Activated CD8-positive, alpha-beta T cell treated with anti-CD3 and anti-CD28 coated beads, Interleukin-2, amount 10 ng/mL, durations not matched to agents 7 days and 5 days (primary cell): ENCODE results near the gene GNL1. TPM values are rescaled to one million over a fixed set of nuclear protein-coding genes. Genes with fewer than 3 reads are reported as not detected.
A peak's percentile ranks its signal among the peaks of the same experiment; 100 is the strongest.
"Not testable (repeated sequence)": the region's sequence is repeated elsewhere in the genome, so short reads cannot be mapped to it uniquely, and the experiment has no call there.

Source experiments
- ATAC-seq: fragments of 150-1000 bp; cut with Tn5 transposase; one replicate; pipeline ENCODE4 v1.10.0; 2021; ENCODE audit warnings: moderate library complexity
- CTCF ChIA-PET: fragments of 350-600 bp; sonication (Branson Sonifier 250); formaldehyde crosslinking; loops from one replicate; lab custom pipeline; 2021; ENCODE audit warnings: antibody characterized with exemption; lab: Charles Lee
- POLR2A ChIA-PET: fragments of 350-600 bp; sonication (Branson Sonifier 250); formaldehyde crosslinking; loops from one replicate; lab custom pipeline; 2021; ENCODE audit warnings: antibody characterized with exemption; lab: Charles Lee
- DNase-seq: peaks from one replicate; pipeline ENCODE4 v3.0.0-alpha.2; 2020
- H3K27ac Mint-ChIP-seq: one replicate; pipeline ENCODE4 v1.8.0; 2021; ENCODE audit warnings: mild to moderate bottlenecking, mixed read lengths
- H3K27me3 Mint-ChIP-seq: one replicate; pipeline ENCODE4 v1.8.0; 2021; ENCODE audit warnings: low read depth, mixed read lengths
- H3K36me3 Mint-ChIP-seq: one replicate; pipeline ENCODE4 v1.8.0; 2021; ENCODE audit warnings: low read depth, mixed read lengths
- H3K4me1 Mint-ChIP-seq: one replicate; pipeline ENCODE4 v1.8.0; 2021; ENCODE audit warnings: low read depth, mixed read lengths
- H3K4me3 Mint-ChIP-seq: one replicate; pipeline ENCODE4 v1.8.0; 2021; ENCODE audit warnings: mild to moderate bottlenecking, mixed read lengths
- H3K9me3 Mint-ChIP-seq: one replicate; pipeline ENCODE4 v1.8.0; 2022; ENCODE audit warnings: mixed read lengths; ENCODE audit not compliant: insufficient read depth
- total RNA-seq, 2 experiments: library from RNA; stranded (reverse); gene quantifications; one replicate each; pipeline ENCODE4 v1.2.3, GENCODE V29; 2021

GNL1 gene, protein sequence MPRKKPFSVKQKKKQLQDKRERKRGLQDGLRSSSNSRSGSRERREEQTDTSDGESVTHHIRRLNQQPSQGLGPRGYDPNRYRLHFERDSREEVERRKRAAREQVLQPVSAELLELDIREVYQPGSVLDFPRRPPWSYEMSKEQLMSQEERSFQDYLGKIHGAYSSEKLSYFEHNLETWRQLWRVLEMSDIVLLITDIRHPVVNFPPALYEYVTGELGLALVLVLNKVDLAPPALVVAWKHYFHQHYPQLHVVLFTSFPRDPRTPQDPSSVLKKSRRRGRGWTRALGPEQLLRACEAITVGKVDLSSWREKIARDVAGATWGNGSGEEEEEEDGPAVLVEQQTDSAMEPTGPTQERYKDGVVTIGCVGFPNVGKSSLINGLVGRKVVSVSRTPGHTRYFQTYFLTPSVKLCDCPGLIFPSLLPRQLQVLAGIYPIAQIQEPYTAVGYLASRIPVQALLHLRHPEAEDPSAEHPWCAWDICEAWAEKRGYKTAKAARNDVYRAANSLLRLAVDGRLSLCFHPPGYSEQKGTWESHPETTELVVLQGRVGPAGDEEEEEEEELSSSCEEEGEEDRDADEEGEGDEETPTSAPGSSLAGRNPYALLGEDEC
- 10 to 100 TPM; 63.7 to 69.9 TPM for total RNA-seq

DNA sequence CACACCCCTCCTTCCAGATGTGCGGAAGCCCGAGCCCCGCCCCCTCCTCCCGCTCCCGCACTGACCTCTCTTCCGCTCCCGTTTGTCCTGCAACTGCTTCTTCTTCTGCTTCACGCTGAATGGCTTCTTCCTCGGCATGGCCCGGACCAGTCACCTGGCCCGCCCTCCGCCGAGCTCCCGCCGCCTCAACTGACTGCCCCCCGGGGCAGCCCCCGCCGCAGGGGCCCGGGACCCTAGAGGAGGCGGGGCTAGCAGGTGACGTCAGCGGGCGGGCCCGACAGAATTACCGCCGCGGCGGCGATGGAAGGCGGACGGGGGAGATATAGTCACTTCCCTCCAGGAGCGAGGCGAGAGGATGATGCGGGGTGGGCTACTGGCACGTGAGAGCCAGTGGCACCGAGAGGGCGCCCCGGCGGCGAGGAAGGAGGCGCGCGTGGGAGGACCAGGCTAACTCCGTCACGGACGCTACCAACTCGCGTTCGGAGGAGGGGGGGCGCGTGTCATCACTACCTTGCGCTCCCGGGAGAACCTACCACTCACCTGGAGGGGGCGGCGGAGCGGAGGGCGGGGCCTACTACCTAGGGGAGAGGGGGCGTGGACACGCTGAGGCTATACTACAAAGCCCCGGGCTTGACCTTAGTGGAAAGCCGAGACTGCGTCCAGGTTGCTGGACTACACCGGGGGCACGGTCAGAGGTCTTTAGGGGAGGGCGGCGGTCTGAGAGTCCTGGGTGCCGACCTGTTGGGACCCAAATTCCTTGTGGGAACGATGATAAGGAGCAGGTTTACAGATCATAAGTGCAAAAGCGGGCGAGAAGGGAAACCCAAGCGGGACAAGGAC is at the start of gene GNL1:
TSS of gene GNL1 (minus strand) at position 424 of the 840 bp plus-strand sequence. CDS start at position 138, 286 bp downstream.
- CTCF ChIA-PET: interaction anchor here (1.3 to 10.4 kb wide), 4 partner anchors 13 to 106 kb away, joined by 4 to 125 read pairs (median 40); no protein-coding TSS in a partner anchor
- Mint-ChIP-seq H3K27ac (peak within 1 kb of the TSS; percentile 96), H3K27me3 (no peaks in the 10 kb centered on the region), H3K4me3 (peak within 1 kb of the TSS; percentile 96), H3K9me3 (no peaks in the 10 kb centered on the region), H3K36me3 (peaks cover 49% of the 10 kb centered on the region), H3K4me1 (peaks cover 30% of the 10 kb centered on the region)
- ATAC-seq (peak; percentile 90), DNase-seq (peak; percentile 99)
- POLR2A ChIA-PET: interaction anchor here (0.7 to 4.1 kb wide), 14 partner anchors 10 to 179 kb away, joined by 3 to 46 read pairs (median 6); partner anchors contain the start of genes ABCF1 and MRPS18B

GRCh38 chr6:30603961-30604360 is 47.7 kb upstream of the GNL1 start:
- ChIA-PET POLR2A (interaction anchor here (0.6 to 1.7 kb wide), 3 partner anchors 9 to 303 kb away, joined by 3 read pairs; no protein-coding TSS in a partner anchor), CTCF (interaction anchor here (1.6 to 1.7 kb wide), 2 partner anchors 8 to 11 kb away, joined by 3 read pairs; no protein-coding TSS in a partner anchor)
- DNase-seq (no peak), ATAC-seq (no peak)
- Mint-ChIP-seq H3K27me3 (no peaks in the 10 kb centered on the region), H3K36me3 (peaks cover 80% of the 10 kb centered on the region), H3K27ac (no peak overlapping the region), H3K4me3 (no peak overlapping the region), H3K9me3 (no peaks in the 10 kb centered on the region), H3K4me1 (peaks cover 31% of the 10 kb centered on the region)

GRCh38 chr6:30601815-30602641 is 45.7 kb upstream of the GNL1 start:
- Mint-ChIP-seq H3K27ac (no peak overlapping the region), H3K4me3 (no peak overlapping the region), H3K36me3 (peaks cover 71% of the 10 kb centered on the region), H3K4me1 (peaks cover 27% of the 10 kb centered on the region), H3K9me3 (no peaks in the 10 kb centered on the region), H3K27me3 (no peaks in the 10 kb centered on the region)
- ATAC-seq (no peak), DNase-seq (no peak)
- ChIA-PET POLR2A (interaction anchor here (0.8 to 5.7 kb wide), 5 partner anchors 9 to 134 kb away, joined by 3 to 60 read pairs (median 4); no protein-coding TSS in a partner anchor), CTCF (interaction anchor here (6.6 to 7.8 kb wide), 2 partner anchors 58 to 118 kb away, joined by 107 to 119 read pairs; no protein-coding TSS in a partner anchor)

GRCh38 chr6:30601436-30601814 is 45.1 kb upstream of the GNL1 start:
- POLR2A ChIA-PET: interaction anchor here (0.8 to 5.7 kb wide), 3 partner anchors 9 to 135 kb away, joined by 4 to 60 read pairs (median 4); no protein-coding TSS in a partner anchor
- Mint-ChIP-seq H3K9me3 (no peaks in the 10 kb centered on the region), H3K4me1 (peaks cover 23% of the 10 kb centered on the region), H3K27me3 (no peaks in the 10 kb centered on the region), H3K36me3 (peaks cover 66% of the 10 kb centered on the region), H3K4me3 (no peak overlapping the region), H3K27ac (peak overlapping the region; percentile 67)
- ATAC-seq (no peak), DNase-seq (no peak)
- CTCF ChIA-PET: interaction anchor here (0.9 to 7.8 kb wide), 4 partner anchors 24 to 129 kb away, joined by 3 to 119 read pairs (median 56); no protein-coding TSS in a partner anchor

GRCh38 chr6:30600451-30600961 is 44.2 kb upstream of the GNL1 start:
- POLR2A ChIA-PET: interaction anchor here (0.6 to 5.7 kb wide), 6 partner anchors 10 to 1567 kb away, joined by 3 to 60 read pairs (median 4); partner anchors contain the start of gene ABCF1
- H3K9me3 Mint-ChIP-seq: no peaks in the 10 kb centered on the region

DNA sequence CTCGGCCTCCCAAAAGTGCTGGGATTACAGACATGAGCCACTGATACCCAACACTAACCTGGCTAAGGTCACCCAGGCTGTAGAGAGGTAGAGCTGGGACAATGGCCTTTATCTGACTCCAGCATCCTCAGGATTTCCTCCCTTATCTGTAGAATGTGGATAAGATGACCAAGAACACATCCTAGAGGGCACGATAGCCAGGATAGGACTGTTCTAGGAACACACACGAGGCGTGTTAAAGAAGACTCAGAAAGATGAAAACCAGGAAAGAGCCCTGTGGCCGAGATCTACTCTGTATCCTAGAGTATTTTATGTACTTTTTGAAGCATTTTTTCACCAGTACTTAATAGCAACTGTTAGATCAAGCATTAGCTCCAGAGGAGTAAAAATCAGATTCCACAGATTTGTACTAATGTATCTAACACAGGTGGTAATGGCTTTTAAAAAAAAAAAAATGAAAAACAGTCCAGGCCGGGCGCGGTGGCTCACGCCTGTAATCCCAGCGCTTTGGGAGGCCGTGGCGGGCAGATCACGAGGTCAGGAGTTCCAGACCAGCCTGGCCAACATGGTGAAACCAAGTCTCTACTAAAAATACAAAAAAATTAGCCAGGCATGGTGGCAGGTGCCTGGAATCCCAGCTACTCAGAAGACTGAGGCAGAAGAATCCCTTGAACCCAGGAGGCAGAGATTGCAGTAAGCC is 43.5 kb upstream of the GNL1 start:
- ChIA-PET POLR2A (interaction anchor here (0.6 to 5.7 kb wide), 7 partner anchors 12 to 128 kb away, joined by 3 to 60 read pairs (median 4); partner anchors contain the start of gene ABCF1), CTCF (interaction anchor here (1.1 to 7.8 kb wide), 5 partner anchors 16 to 146 kb away, joined by 3 to 119 read pairs (median 20); no protein-coding TSS in a partner anchor)
- peaks cover 56% of the 10 kb centered on the region for H3K36me3 Mint-ChIP-seq
- ATAC-seq (no peak), DNase-seq (no peak)
- H3K4me3 Mint-ChIP-seq: no peak overlapping the region
- H3K27me3 Mint-ChIP-seq: no peaks in the 10 kb centered on the region
- peaks cover 19% of the 10 kb centered on the region for H3K4me1 Mint-ChIP-seq
- no peak overlapping the region for H3K27ac Mint-ChIP-seq
- no peaks in the 10 kb centered on the region for H3K9me3 Mint-ChIP-seq

More at GRCh38 chr6:30600451-30600961, 44.2 kb upstream of the GNL1 start:
- Mint-ChIP-seq H3K4me1 (peaks cover 18% of the 10 kb centered on the region), H3K27ac (no peak overlapping the region), H3K36me3 (peaks cover 59% of the 10 kb centered on the region), H3K27me3 (no peaks in the 10 kb centered on the region), H3K4me3 (no peak overlapping the region)
- DNase-seq (no peak), ATAC-seq (no peak)
- CTCF ChIA-PET: interaction anchor here (0.9 to 7.8 kb wide), 5 partner anchors 23 to 130 kb away, joined by 3 to 119 read pairs (median 5); no protein-coding TSS in a partner anchor

DNA sequence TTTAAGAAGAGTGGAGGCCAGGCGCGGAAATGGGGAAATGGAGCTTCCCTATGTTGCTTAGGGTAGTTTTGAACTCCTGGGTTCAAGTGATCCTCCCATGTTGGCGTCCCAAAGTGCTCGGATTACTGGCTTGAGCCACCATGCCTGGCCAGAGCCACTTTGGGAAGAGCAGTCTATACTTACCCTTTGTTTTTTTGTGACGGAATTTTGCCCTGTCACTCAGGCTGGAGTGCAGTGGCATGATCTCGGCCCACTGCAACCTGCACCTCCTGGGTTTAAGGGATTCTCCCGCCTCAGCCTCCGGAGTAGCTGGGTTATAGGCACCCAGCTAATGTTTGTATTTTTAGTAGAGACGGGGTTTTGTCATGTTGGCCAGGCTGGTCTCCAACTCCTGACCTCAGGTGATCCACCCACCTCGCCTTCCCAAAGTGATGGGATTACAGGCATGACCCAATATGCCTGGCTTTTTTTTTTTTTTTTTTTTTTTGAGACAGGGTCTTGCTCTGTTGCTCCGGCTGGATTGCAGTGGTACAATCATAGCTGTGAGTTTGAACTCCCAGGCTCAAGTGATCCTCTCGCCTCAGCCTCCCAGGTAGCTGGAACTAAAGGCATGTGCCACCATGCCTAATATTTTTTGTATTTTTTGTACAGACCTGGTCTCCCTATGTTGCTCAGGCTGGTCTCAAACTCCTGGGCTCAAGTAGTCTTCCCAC is 42.8 kb upstream of the GNL1 start:
- no peaks in the 10 kb centered on the region for H3K27me3 Mint-ChIP-seq
- ATAC-seq (no peak), DNase-seq (no peak)
- H3K4me3 Mint-ChIP-seq: no peak overlapping the region
- no peaks in the 10 kb centered on the region for H3K9me3 Mint-ChIP-seq
- H3K36me3 Mint-ChIP-seq: peaks cover 54% of the 10 kb centered on the region
- POLR2A ChIA-PET: interaction anchor here (0.6 to 5.7 kb wide), 10 partner anchors 11 to 129 kb away, joined by 3 to 60 read pairs (median 4); partner anchors contain the start of genes ABCF1, MRPS18B and PPP1R10
- no peak overlapping the region for H3K27ac Mint-ChIP-seq
- peaks cover 18% of the 10 kb centered on the region for H3K4me1 Mint-ChIP-seq
- CTCF ChIA-PET: interaction anchor here (1.1 to 7.8 kb wide), 9 partner anchors 14 to 965 kb away, joined by 3 to 119 read pairs (median 20); partner anchors contain the start of gene ABCF1

DNA sequence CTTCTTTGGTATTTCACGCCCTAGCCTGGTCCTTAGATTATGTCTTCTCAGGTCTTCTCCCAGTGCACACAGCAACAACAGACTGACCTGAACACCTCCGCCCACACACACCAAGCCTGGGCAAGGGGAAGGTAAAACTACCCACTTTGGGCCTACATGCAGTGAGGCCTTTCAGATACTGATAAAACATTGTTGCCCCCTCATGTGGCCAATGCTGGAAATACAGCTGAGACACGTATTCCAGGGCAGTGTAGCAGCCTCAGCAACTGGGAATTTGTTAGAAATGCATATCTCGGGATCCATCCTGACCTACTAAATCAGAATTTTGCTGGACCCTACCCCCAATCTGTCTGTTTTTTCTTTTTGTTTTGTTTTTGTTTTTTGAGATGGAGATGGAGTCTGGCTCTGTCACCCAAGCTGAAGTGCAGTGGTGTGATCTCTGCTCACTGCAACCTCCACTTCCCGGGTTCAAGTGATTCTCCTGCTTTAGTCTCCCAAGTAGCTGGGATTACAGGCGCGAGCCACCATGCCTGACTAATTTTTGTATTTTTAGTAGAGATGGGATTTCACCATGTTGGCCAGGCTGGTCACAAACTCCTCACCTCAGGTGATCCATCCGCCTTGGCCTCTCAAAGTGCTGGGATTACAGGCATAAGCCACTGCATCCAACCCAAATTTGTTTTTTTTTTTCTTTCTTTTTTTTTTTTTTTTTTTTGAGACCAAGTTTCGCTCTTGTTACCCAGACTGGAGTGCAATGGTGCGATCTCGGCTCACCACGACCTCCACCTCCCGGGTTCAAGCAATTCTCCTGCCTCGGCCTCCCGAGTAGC is 41.2 kb upstream of the GNL1 start:
- H3K4me3 Mint-ChIP-seq, H3K9me3 Mint-ChIP-seq, H3K27me3 Mint-ChIP-seq: not testable (repeated sequence)
- ATAC-seq (peak; percentile 87), DNase-seq (peak; percentile 88)
- peaks cover 11% of the 10 kb centered on the region for H3K4me1 Mint-ChIP-seq
- CTCF ChIA-PET: interaction anchor here (0.8 to 7.8 kb wide), 39 partner anchors 9 to 268 kb away, joined by 3 to 119 read pairs (median 5); partner anchors contain the start of gene ABCF1
- POLR2A ChIA-PET: interaction anchor here (0.6 to 5.7 kb wide), 14 partner anchors 13 to 139 kb away, joined by 3 to 60 read pairs (median 4); partner anchors contain the start of genes MRPS18B and PPP1R10
- H3K27ac Mint-ChIP-seq: peak overlapping the region; percentile 13
- peaks cover 43% of the 10 kb centered on the region for H3K36me3 Mint-ChIP-seq
